ENCODE measurements around the gene ACSM2A.
"Not testable (repeated sequence)": the region's sequence is repeated elsewhere in the genome, so short reads cannot be mapped to it uniquely, and the experiment has no call there.

ACSM2A gene

GRCh38 chr16:20451364-20451763, at the start of gene ACSM2A:
ACSM2A (plus strand) TSS chr16:20451521; CDS start chr16:20460115, 8,594 bp downstream.
- not testable (repeated sequence) for DNase-seq

GRCh38 chr16:20402651-20403050, 48.7 kb upstream of the ACSM2A start:
- no peak for DNase-seq

GRCh38 chr16:20404637-20405036, 46.7 kb upstream of the ACSM2A start, which contains the start of gene PDILT:
PDILT (minus strand) TSS chr16:20404737; CDS start chr16:20399300, 5,437 bp downstream.
- DNase-seq, result no peak

GRCh38 chr16:20409398-20410120, 41.8 kb upstream of the ACSM2A start, which contains the start of gene ACSM5:
ACSM5 (plus strand) TSS chr16:20409534; CDS start chr16:20411485, 1,951 bp downstream.
- no peak for DNase-seq

- no peak for DNase-seq
Observed at GRCh38 chr16:20410121-20410723, 41.1 kb upstream of the ACSM2A start.

- DNase-seq, result no peak
Observed at GRCh38 chr16:20411055-20411454, 40.3 kb upstream of the ACSM2A start.

- no peak for DNase-seq
Observed at GRCh38 chr16:20415541-20415940, 35.8 kb upstream of the ACSM2A start.

- DNase-seq, result not testable (repeated sequence)
Observed at GRCh38 chr16:20419093-20419492, 32.2 kb upstream of the ACSM2A start.

- DNase-seq, result not testable (repeated sequence)
Observed at GRCh38 chr16:20421748-20422147, 29.6 kb upstream of the ACSM2A start.

- DNase-seq, result not testable (repeated sequence)
Observed at GRCh38 chr16:20423772-20424128, 27.6 kb upstream of the ACSM2A start.

GRCh38 chr16:20424129-20424866, 27.0 kb upstream of the ACSM2A start:
- DNase-seq, result no peak

GRCh38 chr16:20427401-20427797, 23.9 kb upstream of the ACSM2A start:
- DNase-seq, result not testable (repeated sequence)

- not testable (repeated sequence) for DNase-seq
Observed at GRCh38 chr16:20429499-20429898, 21.8 kb upstream of the ACSM2A start.

GRCh38 chr16:20430480-20430879, 20.8 kb upstream of the ACSM2A start:
- DNase-seq, result not testable (repeated sequence)

- DNase-seq, result no peak
Observed at GRCh38 chr16:20430948-20431347, 20.4 kb upstream of the ACSM2A start.

- not testable (repeated sequence) for DNase-seq
Observed at GRCh38 chr16:20438950-20439349, 12.4 kb upstream of the ACSM2A start.

- not testable (repeated sequence) for DNase-seq
Observed at GRCh38 chr16:20439820-20440231, 11.5 kb upstream of the ACSM2A start.

GRCh38 chr16:20440731-20441130, 10.6 kb upstream of the ACSM2A start:
- not testable (repeated sequence) for DNase-seq

- DNase-seq, result no peak
Observed at GRCh38 chr16:20441191-20441590, 10.1 kb upstream of the ACSM2A start.

- DNase-seq, result not testable (repeated sequence)
Observed at GRCh38 chr16:20441859-20442258, 9.5 kb upstream of the ACSM2A start.

GRCh38 chr16:20446652-20447393, 4.5 kb upstream of the ACSM2A start:
- not testable (repeated sequence) for DNase-seq

- DNase-seq, result not testable (repeated sequence)
Observed at GRCh38 chr16:20453633-20454032, 2.3 kb downstream of the ACSM2A start.

- not testable (repeated sequence) for DNase-seq
Observed at GRCh38 chr16:20459227-20459626, 7.9 kb downstream of the ACSM2A start.
